Measurements from ENCODE around the gene PTPRN. TPM values are rescaled to one million over a fixed set of nuclear protein-coding genes. Genes with fewer than 3 reads are reported as not detected.

The PTPRN gene
- total RNA-seq, 2 donors from 2014 or later: 0.44 to 1.1 TPM

- H3K9me3 ChIP-seq (ENCODE audit: control insufficient read depth, low read length): no peaks in the 10 kb centered on the region
- H3K27me3 ChIP-seq (ENCODE audit: control insufficient read depth, insufficient read depth, low read length, poor library complexity, severe bottlenecking): peaks cover 39% of the 10 kb centered on the region
- Mint-ChIP-seq H3K36me3 (ENCODE audit: low read depth) (no peaks in the 10 kb centered on the region), H3K4me1 (no peaks in the 10 kb centered on the region), H3K4me3 (no peak overlapping the region), H3K27ac (no peak overlapping the region), H3K27me3 (ENCODE audit: insufficient read depth) (peaks cover 48% of the 10 kb centered on the region), H3K9me3 (no peaks in the 10 kb centered on the region)
- DNase-seq: peak; percentile 76
- 61 to 63% methylated on average over 3 to 4 of the region's 4 CpGs for WGBS, 2 experiments (ENCODE audit: insufficient coverage in 1 of 2, insufficient read length in 1 of 2)
- peak overlapping the region; percentile 48 for H3K27ac ChIP-seq (ENCODE audit: low read depth, low read length)
- no peaks in the 10 kb centered on the region for H3K4me1 ChIP-seq (ENCODE audit: control insufficient read depth, insufficient read depth, low read length)
- H3K4me3 ChIP-seq (ENCODE audit: low read length): no peak overlapping the region
- no peaks in the 10 kb centered on the region for H3K36me3 ChIP-seq (ENCODE audit: control insufficient read depth, insufficient read depth, low read length)
- H3K9ac ChIP-seq (ENCODE audit: extremely low read depth, low read length, poor library complexity, severe bottlenecking): no peak overlapping the region
- TF ChIP-seq, protein P1, sequence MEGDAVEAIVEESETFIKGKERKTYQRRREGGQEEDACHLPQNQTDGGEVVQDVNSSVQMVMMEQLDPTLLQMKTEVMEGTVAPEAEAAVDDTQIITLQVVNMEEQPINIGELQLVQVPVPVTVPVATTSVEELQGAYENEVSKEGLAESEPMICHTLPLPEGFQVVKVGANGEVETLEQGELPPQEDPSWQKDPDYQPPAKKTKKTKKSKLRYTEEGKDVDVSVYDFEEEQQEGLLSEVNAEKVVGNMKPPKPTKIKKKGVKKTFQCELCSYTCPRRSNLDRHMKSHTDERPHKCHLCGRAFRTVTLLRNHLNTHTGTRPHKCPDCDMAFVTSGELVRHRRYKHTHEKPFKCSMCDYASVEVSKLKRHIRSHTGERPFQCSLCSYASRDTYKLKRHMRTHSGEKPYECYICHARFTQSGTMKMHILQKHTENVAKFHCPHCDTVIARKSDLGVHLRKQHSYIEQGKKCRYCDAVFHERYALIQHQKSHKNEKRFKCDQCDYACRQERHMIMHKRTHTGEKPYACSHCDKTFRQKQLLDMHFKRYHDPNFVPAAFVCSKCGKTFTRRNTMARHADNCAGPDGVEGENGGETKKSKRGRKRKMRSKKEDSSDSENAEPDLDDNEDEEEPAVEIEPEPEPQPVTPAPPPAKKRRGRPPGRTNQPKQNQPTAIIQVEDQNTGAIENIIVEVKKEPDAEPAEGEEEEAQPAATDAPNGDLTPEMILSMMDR (conservative IDR thresholded peaks at IDR 0.05): no peak
Measured at GRCh38 chr2:219350710-219351221, 41.6 kb upstream of the PTPRN start.

DNA sequence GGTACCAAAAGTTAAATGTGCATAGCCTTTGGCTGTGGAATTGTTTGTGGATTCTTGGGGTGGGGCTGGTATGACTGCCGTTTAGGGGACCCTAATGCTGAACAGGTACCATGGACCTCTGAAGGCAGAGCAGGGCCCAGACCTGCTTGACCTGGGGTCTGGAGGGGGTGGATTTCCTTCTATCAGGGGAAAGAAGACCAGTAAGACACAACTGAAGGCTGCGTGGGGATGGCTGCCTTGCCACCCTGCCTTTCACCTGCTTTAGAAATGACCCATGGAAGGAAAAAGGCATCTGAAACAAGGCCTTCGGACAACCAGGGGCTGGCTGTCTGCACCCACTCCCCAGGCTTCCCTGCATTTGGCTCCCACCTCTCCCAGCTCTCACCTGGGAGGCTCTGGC, 41.0 kb upstream of the PTPRN start:
- no peak for DNase-seq
- Mint-ChIP-seq H3K27ac (no peak overlapping the region), H3K27me3 (ENCODE audit: insufficient read depth) (peaks cover 46% of the 10 kb centered on the region), H3K4me3 (no peak overlapping the region), H3K9me3 (no peaks in the 10 kb centered on the region), H3K4me1 (no peaks in the 10 kb centered on the region), H3K36me3 (ENCODE audit: low read depth) (no peaks in the 10 kb centered on the region)
- H3K36me3 ChIP-seq (ENCODE audit: control insufficient read depth, insufficient read depth, low read length): no peaks in the 10 kb centered on the region
- TF ChIP-seq, protein P1 (conservative IDR thresholded peaks at IDR 0.05): no peak
- 80 to 82% methylated on average over 2 to 3 of the region's 3 CpGs for WGBS, 2 experiments (ENCODE audit: insufficient coverage in 1 of 2, insufficient read length in 1 of 2)
- no peaks in the 10 kb centered on the region for H3K4me1 ChIP-seq (ENCODE audit: control insufficient read depth, insufficient read depth, low read length)
- no peak overlapping the region for H3K4me3 ChIP-seq (ENCODE audit: low read length)
- no peak overlapping the region for H3K9ac ChIP-seq (ENCODE audit: extremely low read depth, low read length, poor library complexity, severe bottlenecking)
- no peaks in the 10 kb centered on the region for H3K9me3 ChIP-seq (ENCODE audit: control insufficient read depth, low read length)
- peaks cover 33% of the 10 kb centered on the region for H3K27me3 ChIP-seq (ENCODE audit: control insufficient read depth, insufficient read depth, low read length, poor library complexity, severe bottlenecking)
- H3K27ac ChIP-seq (ENCODE audit: low read depth, low read length): peak overlapping the region; percentile 48

DNA sequence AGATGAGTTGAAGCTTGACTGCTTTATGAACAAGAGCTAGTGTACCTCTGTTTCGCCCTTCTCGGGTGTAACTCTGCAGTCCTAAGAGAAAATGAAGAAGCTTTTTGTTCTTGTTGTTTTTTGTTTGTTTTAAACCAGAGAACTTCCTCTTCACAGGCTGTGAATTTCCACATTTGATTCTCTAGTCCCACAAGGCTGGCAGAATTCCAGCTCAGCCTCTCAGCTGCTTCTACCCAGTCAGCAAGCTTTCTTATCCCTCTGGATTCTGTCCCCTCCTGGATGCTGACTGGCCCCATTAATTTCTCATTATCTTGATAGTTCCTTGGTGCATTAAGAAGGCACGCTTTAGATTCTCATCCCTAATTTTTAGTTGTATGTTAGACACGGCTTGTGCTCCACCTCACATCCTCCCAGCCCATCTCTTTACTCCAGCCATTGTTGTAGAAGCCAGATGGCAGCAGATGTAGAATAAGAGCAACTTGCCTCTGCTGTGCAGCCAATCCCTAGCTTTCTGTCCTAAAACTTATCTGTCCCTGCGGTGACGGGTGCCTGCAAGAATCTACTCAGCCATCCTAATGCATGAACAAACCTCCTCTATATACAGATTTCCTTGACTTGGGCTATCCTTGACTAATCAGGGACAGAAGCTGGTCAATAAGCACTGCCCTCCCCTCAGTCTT, 35.7 kb upstream of the PTPRN start:
- no peaks in the 10 kb centered on the region for H3K4me1 Mint-ChIP-seq
- no peaks in the 10 kb centered on the region for H3K9me3 Mint-ChIP-seq
- Histone ChIP-seq H3K27ac (ENCODE audit: low read depth, low read length) (no peak overlapping the region), H3K27me3 (ENCODE audit: control insufficient read depth, insufficient read depth, low read length, poor library complexity, severe bottlenecking) (peaks cover 33% of the 10 kb centered on the region), H3K4me1 (ENCODE audit: control insufficient read depth, insufficient read depth, low read length) (no peaks in the 10 kb centered on the region), H3K4me3 (ENCODE audit: low read length) (no peak overlapping the region), H3K36me3 (ENCODE audit: control insufficient read depth, insufficient read depth, low read length) (no peaks in the 10 kb centered on the region), H3K9me3 (ENCODE audit: control insufficient read depth, low read length) (no peaks in the 10 kb centered on the region), H3K9ac (ENCODE audit: extremely low read depth, low read length, poor library complexity, severe bottlenecking) (no peak overlapping the region)
- no peak overlapping the region for H3K27ac Mint-ChIP-seq
- H3K4me3 Mint-ChIP-seq: no peak overlapping the region
- no peaks in the 10 kb centered on the region for H3K36me3 Mint-ChIP-seq (ENCODE audit: low read depth)
- peaks cover 35% of the 10 kb centered on the region for H3K27me3 Mint-ChIP-seq (ENCODE audit: insufficient read depth)
- DNase-seq: no peak
- WGBS, 2 experiments (ENCODE audit: insufficient coverage in 1 of 2, insufficient read length in 1 of 2): 85 to 91% methylated on average over 5 to 6 of the region's 6 CpGs
- TF ChIP-seq, protein P1 (conservative IDR thresholded peaks at IDR 0.05): no peak

All from endodermal cell (in vitro differentiated cells).